AG04449 (cell line): ENCODE measurements around the gene CYP27C1.

Source experiments
- CTCF ChIA-PET: fragments of 350-600 bp; formaldehyde crosslinking; extraction: SDS; loops from one replicate; lab custom pipeline; 2021; ENCODE audit warnings: antibody characterized with exemption; lab: Yijun Ruan, JAX
- POLR2A ChIA-PET: fragments of 400-600, 350-600 bp; formaldehyde crosslinking; extraction: SDS; loops from one replicate; lab custom pipeline; 2020; ENCODE audit warnings: antibody characterized with exemption, inconsistent platforms; lab: Yijun Ruan, JAX
- DNase-seq: peaks from one replicate; pipeline ENCODE4 v3.0.0-alpha.2; 2010; ENCODE audit warnings: low read depth, low spot score
- H3K4me3 ChIP-seq: 2 replicates; pipeline ENCODE4 v1.5.1; 2011; ENCODE audit warnings: low read depth, mild to moderate bottlenecking, control low read depth, low read length
- TF ChIP-seq, protein P1 (sequence below): IDR thresholded peaks from one replicate; pipeline ENCODE4 v1.5.1; 2011; ENCODE audit warnings: mild to moderate bottlenecking, moderate library complexity, low read length, control low read depth, inconsistent platforms; ENCODE audit not compliant: insufficient read depth; ENCODE audit errors: missing control alignments

The CYP27C1 gene

DNA sequence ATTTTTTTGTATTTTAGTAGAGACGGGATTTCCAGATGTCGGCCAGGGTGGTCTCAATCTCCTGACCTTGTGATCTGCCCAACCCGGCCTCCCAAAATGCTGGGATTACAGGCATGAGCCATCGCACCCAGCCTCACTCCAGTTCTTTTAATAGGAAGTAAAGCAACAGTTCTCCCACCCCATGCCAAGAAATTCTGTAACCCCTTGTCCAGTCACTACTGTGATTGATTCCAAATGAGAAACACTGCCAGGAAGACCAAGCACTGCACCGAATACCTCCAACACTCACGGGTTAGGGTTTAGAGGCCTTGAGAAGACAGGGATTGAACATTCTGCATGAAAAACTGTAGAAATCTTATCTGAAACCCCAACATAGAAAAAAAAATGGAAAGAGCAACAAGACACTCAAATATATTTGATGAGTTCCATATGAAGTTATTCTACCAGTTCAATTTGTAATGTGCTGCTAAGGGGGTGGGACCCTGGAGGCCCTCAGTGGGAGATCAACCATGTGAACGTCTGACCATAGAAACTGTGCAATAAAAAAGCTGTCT is 65.0 kb downstream of the CYP27C1 start:
- DNase-seq, result no peak
- no peak overlapping the region for H3K4me3 ChIP-seq
- CTCF ChIA-PET, result interaction anchor here (0.8 to 1.6 kb wide), 6 partner anchors 10 to 60 kb away, joined by 3 to 9 read pairs (median 4); no protein-coding TSS in a partner anchor
- POLR2A ChIA-PET, result interaction anchor here (0.7 to 0.9 kb wide), 2 partner anchors 79 to 352 kb away, joined by 3 read pairs; no protein-coding TSS in a partner anchor
- TF ChIP-seq, protein P1, sequence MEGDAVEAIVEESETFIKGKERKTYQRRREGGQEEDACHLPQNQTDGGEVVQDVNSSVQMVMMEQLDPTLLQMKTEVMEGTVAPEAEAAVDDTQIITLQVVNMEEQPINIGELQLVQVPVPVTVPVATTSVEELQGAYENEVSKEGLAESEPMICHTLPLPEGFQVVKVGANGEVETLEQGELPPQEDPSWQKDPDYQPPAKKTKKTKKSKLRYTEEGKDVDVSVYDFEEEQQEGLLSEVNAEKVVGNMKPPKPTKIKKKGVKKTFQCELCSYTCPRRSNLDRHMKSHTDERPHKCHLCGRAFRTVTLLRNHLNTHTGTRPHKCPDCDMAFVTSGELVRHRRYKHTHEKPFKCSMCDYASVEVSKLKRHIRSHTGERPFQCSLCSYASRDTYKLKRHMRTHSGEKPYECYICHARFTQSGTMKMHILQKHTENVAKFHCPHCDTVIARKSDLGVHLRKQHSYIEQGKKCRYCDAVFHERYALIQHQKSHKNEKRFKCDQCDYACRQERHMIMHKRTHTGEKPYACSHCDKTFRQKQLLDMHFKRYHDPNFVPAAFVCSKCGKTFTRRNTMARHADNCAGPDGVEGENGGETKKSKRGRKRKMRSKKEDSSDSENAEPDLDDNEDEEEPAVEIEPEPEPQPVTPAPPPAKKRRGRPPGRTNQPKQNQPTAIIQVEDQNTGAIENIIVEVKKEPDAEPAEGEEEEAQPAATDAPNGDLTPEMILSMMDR, result no peak

GRCh38 chr2:127154396-127154795 is 65.7 kb downstream of the CYP27C1 start:
- ChIA-PET CTCF (interaction anchor here (0.8 to 1.6 kb wide), 10 partner anchors 9 to 85 kb away, joined by 3 to 9 read pairs (median 3); no protein-coding TSS in a partner anchor), POLR2A (interaction anchor here (0.7 to 1.7 kb wide), 5 partner anchors 22 to 353 kb away, joined by 3 to 5 read pairs (median 3); no protein-coding TSS in a partner anchor)
- no peak for DNase-seq
- no peak overlapping the region for H3K4me3 ChIP-seq
- TF ChIP-seq, protein P1, result no peak

- CTCF ChIA-PET, result interaction anchor here (0.8 to 1.6 kb wide), 9 partner anchors 8 to 84 kb away, joined by 3 to 9 read pairs (median 3); no protein-coding TSS in a partner anchor
- no peak overlapping the region for H3K4me3 ChIP-seq
- POLR2A ChIA-PET, result interaction anchor here (0.7 to 1.7 kb wide), 4 partner anchors 23 to 496 kb away, joined by 3 to 5 read pairs (median 4); no protein-coding TSS in a partner anchor
- TF ChIP-seq, protein P1, result no peak
- DNase-seq, result no peak
Measured at GRCh38 chr2:127153691-127154158, 66.4 kb downstream of the CYP27C1 start.

- ChIA-PET POLR2A (no interaction called here), CTCF (interaction anchor here (0.9 to 1.2 kb wide), 2 partner anchors 26 to 57 kb away, joined by 3 to 4 read pairs; no protein-coding TSS in a partner anchor)
- no peak overlapping the region for H3K4me3 ChIP-seq
- no peak for DNase-seq
- TF ChIP-seq, protein P1, result no peak
Measured at GRCh38 chr2:127150996-127151395, 69.1 kb downstream of the CYP27C1 start.

DNA sequence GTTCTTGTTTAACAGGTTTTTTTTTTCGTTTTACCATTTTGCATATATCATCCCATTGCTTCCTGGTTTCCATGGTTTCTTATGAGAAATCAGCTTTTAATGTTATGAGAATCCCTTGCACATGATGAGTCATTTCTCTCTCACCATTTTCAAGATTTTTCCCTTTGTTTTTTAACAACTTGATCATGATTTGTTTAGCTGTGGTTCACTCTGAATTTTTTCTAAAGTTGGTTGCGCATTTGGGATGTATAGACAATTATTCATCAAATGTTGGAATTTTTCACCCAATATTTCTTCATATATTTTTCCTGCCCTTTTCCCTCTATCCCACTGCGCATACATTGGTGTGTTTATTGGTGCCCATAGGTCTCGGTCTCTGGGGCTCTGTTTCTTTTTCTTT is 70.7 kb downstream of the CYP27C1 start:
- peak; percentile 90 for DNase-seq
- POLR2A ChIA-PET, result interaction anchor here (1.0 kb wide), 1 partner anchor 42 kb away, joined by 5 read pairs; the partner anchor contains the start of gene BIN1
- CTCF ChIA-PET, result no interaction called here
- TF ChIP-seq, protein P1, result no peak
- no peak overlapping the region for H3K4me3 ChIP-seq
